ENCODE results near the gene RPLP1.
A peak's percentile ranks its signal among the peaks of the same experiment; 100 is the strongest.

RPLP1 gene

GRCh38 chr15:69452692-69453521 is at the start of gene RPLP1:
RPLP1 (plus strand) TSS chr15:69452818; CDS start chr15:69452949, 131 bp downstream.
- peak; percentile 96 for DNase-seq

DNA sequence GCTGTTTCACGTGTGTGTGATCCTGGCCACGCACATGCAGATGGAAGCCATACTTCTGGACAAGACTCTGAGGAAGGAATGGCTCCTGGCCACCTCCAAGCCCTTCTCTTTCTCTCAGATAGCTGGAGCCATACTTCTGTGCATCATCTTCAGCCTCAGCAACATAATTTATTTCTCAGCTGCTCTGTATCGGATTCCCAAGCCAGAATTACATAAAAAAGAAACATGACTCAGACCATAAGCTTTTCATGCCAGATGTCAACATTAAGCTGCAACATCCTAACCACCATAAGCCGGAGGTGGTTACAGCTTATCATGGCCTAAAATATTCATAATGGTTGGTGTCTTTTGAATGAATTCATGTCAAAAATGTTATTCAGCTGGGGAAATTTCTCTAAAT is 49.0 kb upstream of the RPLP1 start:
- DNase-seq, result no peak

DNA sequence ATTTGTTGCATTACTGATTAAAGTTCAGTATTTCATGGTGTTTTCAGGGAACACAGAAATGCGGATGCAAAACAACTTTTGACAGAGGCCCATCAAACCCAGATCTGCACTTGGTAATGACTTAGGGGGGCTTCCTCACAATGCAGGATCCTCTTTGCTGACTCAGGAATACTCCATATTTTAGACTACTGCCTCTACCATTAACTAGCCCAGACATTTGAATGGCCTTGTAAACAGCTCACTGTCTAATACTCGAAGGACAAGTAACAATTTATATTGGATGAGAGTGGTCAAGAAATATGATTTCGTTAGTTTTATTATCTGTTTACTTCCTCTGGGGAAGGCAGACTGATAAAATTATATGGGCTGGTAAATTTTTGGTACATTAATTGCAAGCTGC is 47.5 kb upstream of the RPLP1 start:
- no peak for DNase-seq

- DNase-seq, result no peak
These were observed 44.8 kb upstream of the RPLP1 start for GRCh38 chr15:69407719-69408400.

DNA sequence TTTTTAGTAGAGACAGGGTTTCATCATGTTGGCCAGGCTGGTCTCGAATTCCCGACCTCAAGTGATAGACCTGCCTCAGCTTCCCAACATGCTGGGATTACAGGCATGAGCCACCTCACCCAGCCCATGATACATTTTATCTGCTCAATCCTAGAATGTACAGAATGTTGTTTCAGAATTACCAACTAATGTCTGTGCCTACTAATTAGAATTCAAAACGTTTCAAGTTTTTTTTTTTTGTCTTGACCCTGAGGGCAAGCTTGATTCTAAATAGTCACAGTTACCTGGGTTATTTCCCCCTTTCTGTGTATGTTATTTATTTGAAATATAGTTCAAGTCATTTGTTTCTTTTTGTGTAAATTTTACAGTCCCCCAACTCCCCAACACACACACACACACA is 43.8 kb upstream of the RPLP1 start:
- no peak for DNase-seq

DNA sequence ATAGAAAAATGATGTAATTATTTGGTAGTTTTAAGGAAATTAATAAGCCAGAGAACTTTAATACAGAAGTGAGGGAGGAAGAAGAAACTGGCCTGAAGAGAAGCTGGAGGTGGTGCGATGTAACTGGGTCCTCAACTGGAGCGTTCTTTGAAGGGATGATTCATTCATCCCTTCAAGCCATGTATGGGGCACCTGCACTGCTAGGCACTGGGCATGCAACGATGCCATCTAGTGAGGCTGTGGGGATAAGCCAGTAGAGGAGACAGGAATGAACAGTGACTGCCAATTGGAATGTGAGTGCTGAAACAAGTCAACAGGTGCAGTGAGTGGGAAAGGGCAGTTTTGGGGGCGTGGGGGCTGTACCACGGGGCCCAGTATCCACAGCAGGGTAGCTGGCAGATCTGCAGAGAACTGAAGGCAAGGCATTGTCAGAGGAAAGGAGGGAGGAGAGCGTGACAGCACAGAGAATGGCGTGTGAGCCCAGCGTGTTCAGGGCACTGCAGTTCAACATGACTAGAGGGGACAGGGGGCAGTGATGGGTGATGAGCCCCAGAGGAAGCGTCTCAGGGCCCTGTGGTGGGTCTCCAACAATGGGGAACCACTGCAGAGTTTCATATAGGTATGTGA is 42.3 kb upstream of the RPLP1 start:
- DNase-seq, result peak; percentile 28

DNA sequence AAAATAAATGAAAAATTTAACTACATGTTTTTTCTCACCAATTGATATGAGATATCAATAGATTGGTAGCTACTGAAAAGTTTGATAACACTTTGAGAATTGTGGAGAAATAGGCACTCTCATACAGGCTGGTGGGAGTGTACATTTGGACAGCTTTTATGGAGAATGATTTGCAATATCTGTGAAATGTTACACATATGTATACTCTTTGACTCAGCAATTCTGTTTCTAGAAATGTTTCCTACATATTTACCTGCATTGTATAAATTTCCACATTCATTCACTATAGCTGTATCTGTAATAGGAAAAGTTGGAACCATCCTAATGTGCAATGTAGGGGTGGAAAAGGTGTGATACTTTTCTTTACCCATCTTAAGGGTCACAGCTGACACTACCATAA is 40.3 kb upstream of the RPLP1 start:
- no peak for DNase-seq

GRCh38 chr15:69412701-69413100 is 39.9 kb upstream of the RPLP1 start:
- DNase-seq, result no peak

DNA sequence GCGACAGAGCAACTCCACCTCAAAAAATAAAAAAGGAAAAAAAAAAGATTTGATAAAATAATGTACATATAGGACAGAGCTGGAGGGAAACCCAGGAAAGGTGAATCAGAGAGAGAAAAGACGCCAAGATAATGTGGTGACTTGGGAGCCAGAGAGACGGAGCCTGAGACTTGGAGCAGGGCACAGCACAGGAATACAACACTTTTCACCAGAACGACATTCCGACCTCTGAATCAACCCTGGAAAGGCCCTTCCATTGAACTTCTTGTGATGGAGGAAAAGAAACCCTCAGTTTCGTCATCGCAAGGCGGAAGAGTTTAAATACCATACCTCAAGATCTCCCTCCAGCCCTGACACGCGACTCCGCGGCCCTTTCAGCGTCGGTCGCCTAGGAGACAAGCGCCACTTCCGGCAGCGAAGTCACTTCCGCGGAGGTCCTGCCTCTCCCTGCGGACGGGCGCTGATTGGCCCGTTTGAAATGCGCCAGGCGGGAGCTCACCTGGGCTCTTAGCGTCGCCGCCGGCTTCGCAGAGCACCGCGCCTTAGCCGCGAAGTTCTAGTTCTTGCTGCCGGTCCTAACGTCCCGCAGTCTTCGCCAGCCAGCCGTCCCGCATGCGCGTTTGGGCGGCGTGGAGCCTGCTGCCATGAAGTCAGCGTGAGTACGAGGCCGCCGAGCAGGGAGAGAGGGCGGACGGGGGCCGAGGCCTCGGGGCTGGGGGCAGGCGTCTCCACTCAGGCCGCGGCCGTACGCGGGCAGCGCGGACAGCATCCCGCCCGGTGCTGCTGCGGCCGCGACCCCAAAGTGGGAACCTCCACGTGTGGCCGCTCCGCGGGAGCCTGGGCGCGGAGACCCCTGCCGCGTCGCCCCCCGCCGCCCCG is 38.6 kb upstream of the RPLP1 start, which contains the start of gene KIF23:
Gene KIF23 (plus strand): TSS at position 528 of the 879 bp plus-strand sequence. CDS start 117 bp downstream, at position 645.
- DNase-seq, result peak; percentile 97

DNA sequence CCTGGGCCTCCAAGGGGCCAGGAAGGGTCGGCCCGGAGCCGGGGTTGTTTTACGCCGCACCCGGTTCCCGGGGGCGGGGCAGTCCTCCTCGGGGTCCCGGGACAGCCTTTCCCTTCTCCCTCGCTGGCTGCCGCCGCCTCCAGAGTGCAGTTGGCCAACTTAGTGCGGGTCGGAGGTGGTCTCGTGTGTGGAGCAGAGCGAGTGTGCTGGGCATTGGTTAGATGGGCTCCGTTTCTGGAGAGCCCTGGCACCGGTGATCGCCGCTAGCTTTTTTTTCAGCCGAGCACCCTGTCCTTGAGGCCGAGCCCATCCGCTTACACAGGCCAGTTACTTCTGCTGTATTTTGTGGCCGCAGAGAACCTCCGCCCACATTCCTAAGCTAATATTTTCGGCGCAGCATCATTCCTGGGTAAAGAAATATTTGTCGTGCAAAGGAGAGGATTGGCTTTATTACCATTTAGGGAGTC is 37.9 kb upstream of the RPLP1 start:
- peak; percentile 58 for DNase-seq

- no peak for DNase-seq
These were observed 37.2 kb upstream of the RPLP1 start for GRCh38 chr15:69415381-69415780.

GRCh38 chr15:69417581-69417980 is 35.0 kb upstream of the RPLP1 start:
- no peak for DNase-seq

GRCh38 chr15:69421498-69421897 is 31.1 kb upstream of the RPLP1 start:
- no peak for DNase-seq

DNA sequence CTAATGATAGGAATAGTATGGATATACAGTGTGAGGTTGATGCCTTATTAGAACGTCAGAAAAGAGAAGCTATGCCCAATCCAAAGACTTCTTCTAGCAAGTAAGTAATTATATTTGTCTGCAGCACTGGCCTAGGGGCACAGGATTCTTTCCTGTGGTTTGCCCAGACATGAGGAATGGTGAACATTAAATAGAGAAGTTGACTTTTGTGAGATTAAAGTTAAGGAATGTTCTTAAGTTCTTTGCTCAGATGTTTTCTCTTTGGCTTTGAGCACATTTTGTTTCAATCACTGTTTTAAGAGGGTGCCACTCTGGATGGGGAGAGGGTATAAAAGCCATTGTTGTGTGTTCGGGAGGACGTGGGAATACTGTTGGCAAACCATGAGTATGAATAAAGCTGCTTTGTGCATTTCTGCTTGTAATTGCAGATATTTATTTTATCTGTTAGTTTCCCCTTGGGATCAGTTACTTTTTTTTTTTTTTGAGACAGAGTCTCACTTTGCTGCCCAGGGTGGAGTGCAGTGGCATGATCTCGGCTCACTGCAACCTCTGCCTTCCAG is 30.2 kb upstream of the RPLP1 start:
- no peak for DNase-seq

GRCh38 chr15:69424001-69424400 is 28.6 kb upstream of the RPLP1 start:
- DNase-seq, result no peak

- no peak for DNase-seq
These were observed 27.7 kb upstream of the RPLP1 start for GRCh38 chr15:69424748-69425413.

- DNase-seq, result no peak
These were observed 18.8 kb upstream of the RPLP1 start for GRCh38 chr15:69433831-69434230.

DNA sequence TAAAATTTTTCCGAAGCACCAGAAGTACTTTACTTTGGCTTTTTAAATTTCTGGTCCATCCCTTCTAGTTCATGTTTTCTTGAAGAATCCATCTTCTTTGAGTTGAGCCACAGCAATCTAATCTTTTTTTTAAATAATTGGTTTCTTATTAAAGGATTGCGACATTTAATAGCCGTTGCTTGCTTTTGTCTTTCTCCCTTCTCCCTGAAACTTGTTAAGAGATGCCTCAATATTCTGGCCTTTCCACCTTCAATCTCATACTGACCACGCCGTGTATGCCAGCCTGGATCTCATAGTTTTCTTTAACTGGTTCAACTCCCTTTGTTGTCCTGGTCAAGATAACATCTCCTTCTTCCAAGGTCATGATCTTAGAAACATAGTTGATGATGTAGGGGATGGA is 18.4 kb upstream of the RPLP1 start:
- DNase-seq, result no peak

- DNase-seq, result no peak
These were observed 17.9 kb upstream of the RPLP1 start for GRCh38 chr15:69434679-69435078.

DNA sequence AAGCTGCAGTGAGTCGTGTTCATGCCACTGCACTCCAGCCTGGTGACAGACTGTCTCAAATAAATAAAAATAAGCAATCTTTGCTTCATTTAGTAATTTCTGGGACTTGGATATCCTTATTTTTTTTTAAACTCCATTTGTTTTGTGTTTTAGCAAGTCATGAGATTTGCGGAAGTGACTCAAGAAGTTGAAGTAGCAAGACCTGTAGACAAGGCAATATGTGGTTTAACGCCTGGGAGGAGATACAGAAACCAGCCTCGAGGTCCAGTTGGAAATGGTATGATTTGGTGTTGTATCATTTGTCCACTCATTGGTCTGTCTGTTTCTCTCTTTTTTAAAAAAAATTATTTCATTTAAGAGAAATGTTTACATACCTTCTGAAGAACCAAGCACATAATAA is 16.6 kb upstream of the RPLP1 start:
- DNase-seq, result no peak

- no peak for DNase-seq
These were observed 15.7 kb upstream of the RPLP1 start for GRCh38 chr15:69436951-69437350.

- no peak for DNase-seq
These were observed 13.0 kb upstream of the RPLP1 start for GRCh38 chr15:69439623-69440022.
